PC-3 (cell line): ENCODE data around the gene ZBTB16.

Experiments used
- CTCF ChIP-seq: fragments of 300-600 bp; sonication (generic); conservative IDR thresholded peaks from 2 replicates; pipeline ENCODE4 v1.5.1; 2017; ENCODE audit warnings: antibody characterized with exemption, low read depth, mild to moderate bottlenecking, low read length
- EZH2 ChIP-seq: fragments of 300-600 bp; sonication (generic); IDR thresholded peaks from one replicate; pipeline ENCODE4 v1.6.1; 2017; ENCODE audit warnings: antibody characterized with exemption, mild to moderate bottlenecking, low read length; ENCODE audit not compliant: unreplicated experiment
- EZH2phosphoT487 ChIP-seq: fragments of 300-600 bp; sonication (generic); IDR thresholded peaks from 2 replicates; pipeline ENCODE4 v1.6.1; 2018; ENCODE audit warnings: mild to moderate bottlenecking, antibody characterized with exemption, low read length, borderline replicate concordance

GRCh38 chr11:114094516-114094915 is 35.0 kb downstream of the ZBTB16 start:
- TF ChIP-seq EZH2phosphoT487 (no peak), CTCF (no peak), EZH2 (no peak)
